Measurements from ENCODE around the gene HLA-B. TPM values are rescaled to one million over a fixed set of nuclear protein-coding genes. Genes with fewer than 3 reads are reported as not detected.

HLA-B gene
- total RNA-seq, 1 experiment from 2014 or later = 68.6 TPM

DNA sequence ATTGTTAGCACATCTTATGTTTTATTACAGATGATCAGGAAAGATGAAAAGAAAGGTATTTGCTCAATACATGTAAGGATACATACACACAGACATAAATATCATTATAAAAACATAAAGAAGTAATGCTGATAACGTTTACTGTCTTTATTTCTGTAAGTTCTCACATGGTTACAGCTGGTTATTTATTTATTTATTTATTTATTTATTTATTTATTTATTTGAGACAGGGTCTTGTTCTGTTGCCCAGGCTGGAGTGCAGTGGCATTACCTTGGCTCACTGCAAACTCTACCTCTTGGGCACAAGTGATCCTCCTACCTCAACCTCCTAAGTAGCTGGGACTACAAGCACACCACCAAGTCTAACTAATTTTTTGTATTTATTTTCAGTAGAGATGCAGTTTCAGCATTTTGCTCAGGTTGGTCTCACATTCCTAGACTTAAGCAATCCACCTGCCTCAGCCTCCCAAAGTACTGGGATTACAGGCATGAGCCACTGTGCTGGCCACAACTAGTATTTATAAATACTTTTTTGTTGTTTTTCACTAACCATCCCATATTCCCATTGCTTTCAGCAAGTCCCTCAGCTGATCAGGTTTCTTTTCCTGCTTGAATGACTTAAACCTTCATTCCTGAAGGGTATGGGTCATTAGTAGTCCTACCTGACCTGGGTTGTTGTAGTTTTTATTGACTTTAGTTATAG is 35.8 kb downstream of the HLA-B start:
- Histone ChIP-seq H3K23ac (ENCODE audit: insufficient read length, low read depth, low read length) (no peak overlapping the region), H2AFZ (ENCODE audit: low read length) (no peak overlapping the region), H3T11ph (ENCODE audit: low read length) (no peak overlapping the region), H3K9ac (ENCODE audit: extremely low read depth, insufficient read length, low read length) (no peak overlapping the region), H3K18ac (ENCODE audit: insufficient read length, low read depth, low read length) (no peak overlapping the region), H4K20me1 (ENCODE audit: control insufficient read depth, insufficient read depth, insufficient read length) (no peaks in the 10 kb centered on the region), H3K79me2 (ENCODE audit: insufficient read depth, low read length) (no peaks in the 10 kb centered on the region), H2BK12ac (ENCODE audit: insufficient read length, low read depth, low read length) (no peak overlapping the region), H3K56ac (ENCODE audit: insufficient read length, low read depth, low read length) (no peak overlapping the region), H3K27me3 (ENCODE audit: insufficient read depth, low read length) (no peaks in the 10 kb centered on the region), H3K27ac (ENCODE audit: insufficient read length, low read depth, low read length) (no peak overlapping the region), H4K91ac (ENCODE audit: insufficient read length, low read depth, low read length) (no peak overlapping the region), H2BK120ac (ENCODE audit: low read depth, low read length, poor library complexity, severe bottlenecking) (no peak overlapping the region), H3K14ac (ENCODE audit: insufficient read depth, low read length) (no peak overlapping the region), H3K4ac (ENCODE audit: low read depth, low read length) (no peak overlapping the region), H2BK20ac (ENCODE audit: low read depth, low read length, poor library complexity, severe bottlenecking) (no peak overlapping the region), H2BK5ac (ENCODE audit: insufficient read length, low read length) (no peak overlapping the region), H4K5ac (ENCODE audit: insufficient read length, low read depth, low read length) (no peak overlapping the region), H2AK5ac (ENCODE audit: insufficient read length, low read length) (no peak overlapping the region), H3K23me2 (ENCODE audit: insufficient read length, low read depth, low read length, poor library complexity, severe bottlenecking) (no peaks in the 10 kb centered on the region), H4K8ac (replicated peaks; ENCODE audit: insufficient read length, low read depth, low read length) (no peak overlapping the region), H3K79me1 (ENCODE audit: insufficient read depth, low read depth, low read length, poor library complexity, severe bottlenecking) (no peaks in the 10 kb centered on the region), H3K9me3 (ENCODE audit: control insufficient read depth, low read depth, low read length) (no peaks in the 10 kb centered on the region), H3K4me1 (ENCODE audit: insufficient read depth, low read length) (no peaks in the 10 kb centered on the region), H3K4me2 (ENCODE audit: insufficient read depth, insufficient read length, low read length) (no peak overlapping the region), H2BK15ac (ENCODE audit: low read depth, low read length) (no peak overlapping the region)
- H3K4me1 Mint-ChIP-seq = 0 out of 4 replicates have a peak, but pooled peaks cover 0 to 3% of the 10 kb centered on the region in 2 experiments
- H3K4me3 Mint-ChIP-seq = no peak overlapping the region
- peaks cover 2% of the 10 kb centered on the region for H3K27me3 Mint-ChIP-seq (ENCODE audit: low read depth)
- H3K9me3 Mint-ChIP-seq = peaks cover 0 to 3% of the 10 kb centered on the region in 2 experiments; a peak in 1 of 5 replicates
- H3K27ac Mint-ChIP-seq = no peak overlapping the region
- WGBS (ENCODE audit: extremely low coverage, insufficient read length, low lambda C conversion rate) = no CpG with 5 or more reads among the region's 1 CpG
- TF ChIP-seq, protein P1, sequence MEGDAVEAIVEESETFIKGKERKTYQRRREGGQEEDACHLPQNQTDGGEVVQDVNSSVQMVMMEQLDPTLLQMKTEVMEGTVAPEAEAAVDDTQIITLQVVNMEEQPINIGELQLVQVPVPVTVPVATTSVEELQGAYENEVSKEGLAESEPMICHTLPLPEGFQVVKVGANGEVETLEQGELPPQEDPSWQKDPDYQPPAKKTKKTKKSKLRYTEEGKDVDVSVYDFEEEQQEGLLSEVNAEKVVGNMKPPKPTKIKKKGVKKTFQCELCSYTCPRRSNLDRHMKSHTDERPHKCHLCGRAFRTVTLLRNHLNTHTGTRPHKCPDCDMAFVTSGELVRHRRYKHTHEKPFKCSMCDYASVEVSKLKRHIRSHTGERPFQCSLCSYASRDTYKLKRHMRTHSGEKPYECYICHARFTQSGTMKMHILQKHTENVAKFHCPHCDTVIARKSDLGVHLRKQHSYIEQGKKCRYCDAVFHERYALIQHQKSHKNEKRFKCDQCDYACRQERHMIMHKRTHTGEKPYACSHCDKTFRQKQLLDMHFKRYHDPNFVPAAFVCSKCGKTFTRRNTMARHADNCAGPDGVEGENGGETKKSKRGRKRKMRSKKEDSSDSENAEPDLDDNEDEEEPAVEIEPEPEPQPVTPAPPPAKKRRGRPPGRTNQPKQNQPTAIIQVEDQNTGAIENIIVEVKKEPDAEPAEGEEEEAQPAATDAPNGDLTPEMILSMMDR (conservative IDR thresholded peaks at IDR 0.05) = no peak
- H3K36me3 Mint-ChIP-seq (ENCODE audit: insufficient read depth in 1 of 3, low read depth in 3 of 3) = no peaks in the 10 kb centered on the region; a peak in 1 of 7 replicates
- no peak for DNase-seq
